ENCODE data around the gene CACHD1.
A peak's percentile ranks its signal among the peaks of the same experiment; 100 is the strongest.

The CACHD1 gene

GRCh38 chr1:64659478-64660138 is 189.7 kb downstream of the CACHD1 start:
- no peak for DNase-seq (ENCODE audit: low read depth)

- peak; percentile 2 for DNase-seq (ENCODE audit: low read depth)
Observed at GRCh38 chr1:64663668-64664067, 193.7 kb downstream of the CACHD1 start.

- no peak for DNase-seq (ENCODE audit: low read depth)
Observed at GRCh38 chr1:64664299-64664698, 194.4 kb downstream of the CACHD1 start.

GRCh38 chr1:64669098-64669675 is 199.3 kb downstream of the CACHD1 start:
- no peak for DNase-seq (ENCODE audit: low read depth)

- no peak for DNase-seq (ENCODE audit: low read depth)
Observed at GRCh38 chr1:64675718-64676345, 205.9 kb downstream of the CACHD1 start.

GRCh38 chr1:64676386-64676785 is 206.5 kb downstream of the CACHD1 start:
- DNase-seq (ENCODE audit: low read depth) = no peak

- DNase-seq (ENCODE audit: low read depth) = no peak
Observed at GRCh38 chr1:64677532-64677931, 207.6 kb downstream of the CACHD1 start.

- no peak for DNase-seq (ENCODE audit: low read depth)
Observed at GRCh38 chr1:64678366-64678765, 208.4 kb downstream of the CACHD1 start.

- DNase-seq (ENCODE audit: low read depth) = no peak
Observed at GRCh38 chr1:64679177-64679576, 209.2 kb downstream of the CACHD1 start.

- no peak for DNase-seq (ENCODE audit: low read depth)
Observed at GRCh38 chr1:64680599-64680998, 210.7 kb downstream of the CACHD1 start.

GRCh38 chr1:64681043-64681442 is 211.1 kb downstream of the CACHD1 start:
- no peak for DNase-seq (ENCODE audit: low read depth)

GRCh38 chr1:64683419-64683818 is 213.5 kb downstream of the CACHD1 start:
- no peak for DNase-seq (ENCODE audit: low read depth)

GRCh38 chr1:64685217-64685616 is 215.3 kb downstream of the CACHD1 start:
- DNase-seq (ENCODE audit: low read depth) = no peak

GRCh38 chr1:64685765-64686341 is 215.9 kb downstream of the CACHD1 start:
- DNase-seq (ENCODE audit: low read depth) = no peak

GRCh38 chr1:64686828-64687724 is 217.1 kb downstream of the CACHD1 start:
- DNase-seq (ENCODE audit: low read depth) = no peak

GRCh38 chr1:64687725-64688327 is 217.9 kb downstream of the CACHD1 start:
- no peak for DNase-seq (ENCODE audit: low read depth)

GRCh38 chr1:64691626-64692025 is 221.7 kb downstream of the CACHD1 start:
- DNase-seq (ENCODE audit: low read depth) = no peak

- no peak for DNase-seq (ENCODE audit: low read depth)
Observed at GRCh38 chr1:64692911-64693310, 223.0 kb downstream of the CACHD1 start.

- DNase-seq (ENCODE audit: low read depth) = no peak
Observed at GRCh38 chr1:64693406-64693805, 223.5 kb downstream of the CACHD1 start.

GRCh38 chr1:64696879-64697278 is 226.9 kb downstream of the CACHD1 start:
- no peak for DNase-seq (ENCODE audit: low read depth)

GRCh38 chr1:64699327-64699726 is 229.4 kb downstream of the CACHD1 start:
- no peak for DNase-seq (ENCODE audit: low read depth)

- DNase-seq (ENCODE audit: low read depth) = no peak
Observed at GRCh38 chr1:64701071-64701470, 231.1 kb downstream of the CACHD1 start.
